KMS-11 (cell line): ENCODE measurements around the gene GHDC.

Experiments used
- H2AFZ ChIP-seq: fragments of 200-600 bp; sonication (generic); 2 replicates; pipeline ENCODE4 v1.6.1; 2016; ENCODE audit warnings: antibody characterized with exemption, mixed run types, low read depth
- H3K27ac ChIP-seq: fragments of 200-600 bp; sonication (generic); 2 replicates; pipeline ENCODE4 v1.6.1; 2016; ENCODE audit warnings: mild to moderate bottlenecking, mixed run types
- H3K27me3 ChIP-seq: fragments of 200-600 bp; sonication (generic); 2 replicates; pipeline ENCODE4 v1.6.1; 2017; ENCODE audit warnings: mild to moderate bottlenecking, low read depth, mixed run types, moderate library complexity; ENCODE audit not compliant: insufficient read depth
- H3K36me3 ChIP-seq: fragments of 200-600 bp; sonication (generic); 2 replicates; pipeline ENCODE4 v1.6.1; 2017; ENCODE audit warnings: mild to moderate bottlenecking, mixed run types; ENCODE audit not compliant: insufficient read depth
- H3K4me1 ChIP-seq: fragments of 200-600 bp; sonication (generic); 2 replicates; pipeline ENCODE4 v1.6.1; 2016; ENCODE audit warnings: mild to moderate bottlenecking, low read depth, mixed run types; ENCODE audit not compliant: poor library complexity, severe bottlenecking
- H3K4me2 ChIP-seq: fragments of 200-600 bp; sonication (generic); 2 replicates; pipeline ENCODE4 v1.7.0; 2016; ENCODE audit warnings: mild to moderate bottlenecking, mixed run types
- H3K4me3 ChIP-seq: fragments of 200-600 bp; sonication (generic); IDR thresholded peaks from 2 replicates; pipeline ENCODE4 v1.6.1; 2017; ENCODE audit warnings: low read depth, low read length, mixed read lengths; ENCODE audit not compliant: insufficient read depth
- H3K79me2 ChIP-seq: fragments of 200-600 bp; sonication (generic); 2 replicates; pipeline ENCODE4 v1.6.1; 2016; ENCODE audit warnings: low read depth, mixed run types; ENCODE audit not compliant: insufficient read depth
- H3K9ac ChIP-seq: fragments of 200-600 bp; sonication (generic); 2 replicates; pipeline ENCODE4 v1.6.1; 2016; ENCODE audit warnings: mild to moderate bottlenecking, mixed run types
- H4K20me1 ChIP-seq: fragments of 200-600 bp; sonication (generic); 2 replicates; pipeline ENCODE4 v1.6.1; 2016; ENCODE audit warnings: mild to moderate bottlenecking, mixed run types; ENCODE audit not compliant: insufficient read depth
- TF ChIP-seq, protein P1 (sequence below): fragments of 200-600 bp; sonication (generic); conservative IDR thresholded peaks from 2 replicates; pipeline ENCODE4 v1.6.1; 2017; ENCODE audit warnings: low read depth, mild to moderate bottlenecking, antibody characterized with exemption, low read length, moderate library complexity, mixed read lengths

GHDC gene

DNA sequence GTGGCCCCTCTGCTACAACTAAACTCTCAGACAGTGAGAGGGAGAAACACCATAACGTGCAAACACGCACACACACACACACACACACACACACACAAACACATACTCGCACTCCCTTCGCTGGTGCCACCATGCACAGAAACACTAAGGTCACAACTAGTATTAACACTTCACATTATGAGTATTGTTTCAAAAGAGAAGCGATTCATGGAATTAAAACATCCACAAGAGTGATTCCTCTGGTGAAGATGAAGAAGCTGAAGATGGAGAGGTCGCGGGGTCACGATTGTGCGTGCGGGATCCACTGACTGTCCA, 7.1 kb upstream of the GHDC start:
- no peaks in the 10 kb centered on the region for H3K36me3 ChIP-seq
- H3K4me2 ChIP-seq: no peak overlapping the region
- no peak overlapping the region for H3K4me3 ChIP-seq
- no peaks in the 10 kb centered on the region for H3K79me2 ChIP-seq
- H4K20me1 ChIP-seq: no peaks in the 10 kb centered on the region
- H3K9ac ChIP-seq: no peak overlapping the region
- TF ChIP-seq, protein P1, sequence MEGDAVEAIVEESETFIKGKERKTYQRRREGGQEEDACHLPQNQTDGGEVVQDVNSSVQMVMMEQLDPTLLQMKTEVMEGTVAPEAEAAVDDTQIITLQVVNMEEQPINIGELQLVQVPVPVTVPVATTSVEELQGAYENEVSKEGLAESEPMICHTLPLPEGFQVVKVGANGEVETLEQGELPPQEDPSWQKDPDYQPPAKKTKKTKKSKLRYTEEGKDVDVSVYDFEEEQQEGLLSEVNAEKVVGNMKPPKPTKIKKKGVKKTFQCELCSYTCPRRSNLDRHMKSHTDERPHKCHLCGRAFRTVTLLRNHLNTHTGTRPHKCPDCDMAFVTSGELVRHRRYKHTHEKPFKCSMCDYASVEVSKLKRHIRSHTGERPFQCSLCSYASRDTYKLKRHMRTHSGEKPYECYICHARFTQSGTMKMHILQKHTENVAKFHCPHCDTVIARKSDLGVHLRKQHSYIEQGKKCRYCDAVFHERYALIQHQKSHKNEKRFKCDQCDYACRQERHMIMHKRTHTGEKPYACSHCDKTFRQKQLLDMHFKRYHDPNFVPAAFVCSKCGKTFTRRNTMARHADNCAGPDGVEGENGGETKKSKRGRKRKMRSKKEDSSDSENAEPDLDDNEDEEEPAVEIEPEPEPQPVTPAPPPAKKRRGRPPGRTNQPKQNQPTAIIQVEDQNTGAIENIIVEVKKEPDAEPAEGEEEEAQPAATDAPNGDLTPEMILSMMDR: no peak
- no peaks in the 10 kb centered on the region for H3K27me3 ChIP-seq
- H3K4me1 ChIP-seq: no peaks in the 10 kb centered on the region
- no peak overlapping the region for H2AFZ ChIP-seq
- no peak overlapping the region for H3K27ac ChIP-seq

GRCh38 chr17:42200706-42201457, 6.6 kb upstream of the GHDC start:
- H3K9ac ChIP-seq: no peak overlapping the region
- H4K20me1 ChIP-seq: no peaks in the 10 kb centered on the region
- no peaks in the 10 kb centered on the region for H3K79me2 ChIP-seq
- H3K27ac ChIP-seq: no peak overlapping the region
- no peak overlapping the region for H2AFZ ChIP-seq
- H3K4me3 ChIP-seq: no peak overlapping the region
- H3K4me1 ChIP-seq: no peaks in the 10 kb centered on the region
- TF ChIP-seq, protein P1: no peak
- H3K27me3 ChIP-seq: no peaks in the 10 kb centered on the region
- no peaks in the 10 kb centered on the region for H3K36me3 ChIP-seq
- H3K4me2 ChIP-seq: no peak overlapping the region

DNA sequence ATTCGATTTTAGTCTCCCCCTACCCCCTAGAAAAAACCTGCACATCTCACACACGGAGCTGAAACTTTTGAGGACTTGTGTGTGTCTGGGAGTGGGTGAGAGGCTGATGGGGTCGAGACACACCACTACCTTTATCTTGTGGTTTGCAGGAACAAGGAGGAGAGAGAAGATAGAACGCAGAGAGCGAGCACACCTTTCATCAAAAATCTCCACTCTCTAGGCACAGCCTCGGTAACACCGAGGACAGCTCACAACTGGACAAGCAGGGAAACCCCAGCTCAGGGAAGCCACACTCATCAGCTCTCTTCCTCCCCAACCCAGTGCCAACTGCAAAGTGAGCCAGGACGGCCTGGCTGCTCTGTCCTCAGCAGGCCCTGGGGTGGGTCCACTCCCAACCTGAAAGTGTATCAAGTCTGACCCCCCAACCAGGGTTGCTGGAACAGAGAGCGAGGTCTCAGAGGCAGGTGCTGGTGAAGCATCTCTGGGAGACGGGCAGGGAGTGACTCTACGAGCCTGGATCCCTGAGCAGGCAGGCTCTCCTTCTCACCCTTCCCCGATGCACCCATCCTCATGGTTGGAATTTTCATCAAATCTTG, 5.2 kb upstream of the GHDC start:
- Histone ChIP-seq H3K27ac (no peak overlapping the region), H4K20me1 (no peaks in the 10 kb centered on the region), H3K4me2 (no peak overlapping the region), H3K79me2 (no peaks in the 10 kb centered on the region), H3K9ac (no peak overlapping the region), H3K4me3 (no peak overlapping the region), H2AFZ (no peak overlapping the region), H3K27me3 (no peaks in the 10 kb centered on the region), H3K36me3 (no peaks in the 10 kb centered on the region), H3K4me1 (peaks cover 5% of the 10 kb centered on the region)
- TF ChIP-seq, protein P1: no peak

DNA sequence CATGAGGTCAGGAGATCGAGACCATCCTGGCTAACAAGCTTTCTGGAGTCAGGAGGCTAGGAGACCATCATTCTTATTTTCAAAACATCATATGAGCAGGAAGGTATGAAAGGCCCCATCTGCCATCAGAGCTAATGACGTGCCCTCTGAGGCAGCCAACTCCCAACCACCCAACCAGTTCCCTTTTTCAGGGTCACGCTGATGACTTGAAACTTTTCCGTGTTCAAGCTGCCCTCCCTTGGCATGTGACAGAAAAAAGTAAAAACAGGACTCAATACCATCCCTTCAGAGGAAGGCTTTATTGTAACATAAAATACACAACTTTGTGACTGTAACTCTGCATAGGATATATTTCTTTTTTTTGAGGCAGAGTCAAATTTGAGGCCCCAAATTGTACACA, 4.6 kb upstream of the GHDC start:
- H3K4me2 ChIP-seq: no peak overlapping the region
- no peak overlapping the region for H3K4me3 ChIP-seq
- H3K9ac ChIP-seq: no peak overlapping the region
- peaks cover 6% of the 10 kb centered on the region for H3K4me1 ChIP-seq
- no peaks in the 10 kb centered on the region for H3K36me3 ChIP-seq
- no peak overlapping the region for H3K27ac ChIP-seq
- H4K20me1 ChIP-seq: no peaks in the 10 kb centered on the region
- no peaks in the 10 kb centered on the region for H3K27me3 ChIP-seq
- no peak overlapping the region for H2AFZ ChIP-seq
- no peaks in the 10 kb centered on the region for H3K79me2 ChIP-seq
- TF ChIP-seq, protein P1: no peak
